Stimulated activated CD4-positive, alpha-beta T cell treated with anti-CD3 and anti-CD28 coated beads, TNF-alpha, amount 100 ng/mL, for 4 hours (primary cell): ENCODE data around the gene ADCYAP1.

ENCODE experiments used
- DNase-seq, 3 experiments: peaks; one replicate each; pipeline ENCODE4 v3.0.0-alpha.2; 2020; ENCODE audit warnings: low read depth in 3 of 3

The ADCYAP1 gene

DNA sequence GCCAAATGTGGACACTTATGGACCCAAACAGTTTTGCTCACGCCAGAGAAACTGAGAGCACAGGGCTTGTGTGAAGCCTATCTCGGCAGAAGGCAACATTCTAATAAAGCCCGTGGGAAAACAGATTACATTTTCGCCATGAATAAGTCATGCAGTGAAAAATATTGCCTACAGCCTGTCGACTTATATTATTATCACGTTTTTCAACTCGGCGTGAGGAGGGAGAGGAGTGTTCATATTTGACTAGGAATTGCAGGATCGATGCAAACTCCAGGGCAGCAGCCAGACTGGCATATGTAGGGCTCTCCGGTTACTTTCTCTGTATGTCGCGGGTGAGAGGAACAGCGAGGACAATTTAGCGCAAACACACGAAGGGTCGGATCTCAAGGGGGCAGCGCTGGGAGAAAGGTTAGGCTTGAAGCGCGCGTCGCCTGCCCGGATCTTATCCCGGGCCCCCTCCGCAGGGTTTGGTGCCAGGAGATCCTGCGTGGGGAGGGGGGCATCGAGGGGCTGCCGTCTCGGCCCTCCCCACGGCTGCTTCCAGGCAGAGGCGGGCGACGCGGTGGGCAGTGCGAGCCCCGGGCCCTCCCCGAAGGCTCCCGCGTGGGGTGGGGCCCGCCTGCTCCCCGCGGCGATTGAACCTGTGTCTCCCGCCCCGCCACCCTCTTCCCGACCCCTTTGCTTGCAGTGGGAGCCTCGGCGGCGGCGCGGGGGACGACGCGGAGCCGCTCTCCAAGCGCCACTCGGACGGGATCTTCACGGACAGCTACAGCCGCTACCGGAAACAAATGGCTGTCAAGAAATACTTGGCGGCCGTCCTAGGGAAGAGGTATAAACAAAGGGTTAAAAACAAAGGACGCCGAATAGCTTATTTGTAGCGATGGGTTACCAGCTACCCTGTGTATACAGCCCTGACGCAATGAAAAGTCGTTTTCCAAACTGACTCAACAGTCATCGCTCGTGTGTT, 4.4 kb downstream of the ADCYAP1 start:
- no peak for DNase-seq

DNA sequence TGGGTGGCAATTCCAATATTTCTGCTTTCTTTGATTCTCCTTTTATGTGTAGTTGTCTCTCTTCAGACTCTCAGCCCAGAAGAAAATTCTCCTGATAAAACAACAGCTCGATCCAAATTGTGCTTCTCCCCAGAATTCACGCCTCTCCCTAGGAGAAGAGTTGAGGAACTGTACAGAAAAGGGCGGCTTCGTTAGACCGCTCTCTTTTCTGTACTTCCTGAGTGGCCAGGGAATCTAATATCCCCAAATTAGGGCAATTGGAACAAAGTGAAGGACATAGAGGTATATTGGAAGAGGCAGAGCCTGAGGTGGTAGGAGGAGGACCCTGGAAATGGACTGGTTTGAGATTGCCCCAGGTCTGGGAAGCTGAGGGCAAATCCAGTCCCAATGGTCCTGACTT, 5.6 kb downstream of the ADCYAP1 start:
- no peak for DNase-seq

DNA sequence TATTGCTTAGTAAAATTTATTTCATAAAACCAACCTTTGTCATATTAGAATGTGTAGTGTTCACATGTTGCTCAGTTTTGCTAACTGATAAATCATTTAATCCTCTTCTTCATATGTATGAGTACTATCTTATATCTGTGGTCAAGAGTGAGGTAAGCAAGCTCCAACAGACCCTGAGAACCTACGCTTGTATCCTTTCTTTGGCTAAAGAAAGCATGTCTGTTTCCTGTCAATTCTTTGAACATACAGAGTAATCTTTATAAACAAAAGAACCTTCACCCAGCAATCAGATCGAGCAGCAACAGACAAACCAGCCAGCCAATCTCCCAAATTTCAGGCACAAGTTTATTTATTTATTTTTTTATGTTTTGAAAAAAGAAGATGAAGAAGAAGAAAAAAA, 6.4 kb downstream of the ADCYAP1 start:
- DNase-seq, result no peak

DNA sequence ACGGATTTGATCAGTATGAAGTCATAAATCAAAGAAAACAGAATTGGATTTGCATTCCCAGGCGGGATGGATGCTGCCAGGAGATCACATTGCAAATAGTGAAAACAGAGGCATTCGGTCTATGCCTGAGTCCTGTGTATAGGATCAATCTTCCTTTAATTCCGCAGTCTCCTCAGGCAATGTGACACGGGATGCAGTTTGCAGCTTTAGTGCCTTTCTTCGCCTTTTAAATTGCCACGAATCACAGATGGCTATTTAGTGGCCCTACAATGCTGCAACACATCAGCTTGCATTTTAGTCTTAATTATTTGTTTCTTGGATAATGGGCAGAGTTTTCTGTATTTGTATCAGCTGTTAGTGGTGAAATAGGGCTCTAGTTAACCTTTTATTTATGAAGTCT, 6.8 kb downstream of the ADCYAP1 start:
- DNase-seq, result no peak

DNA sequence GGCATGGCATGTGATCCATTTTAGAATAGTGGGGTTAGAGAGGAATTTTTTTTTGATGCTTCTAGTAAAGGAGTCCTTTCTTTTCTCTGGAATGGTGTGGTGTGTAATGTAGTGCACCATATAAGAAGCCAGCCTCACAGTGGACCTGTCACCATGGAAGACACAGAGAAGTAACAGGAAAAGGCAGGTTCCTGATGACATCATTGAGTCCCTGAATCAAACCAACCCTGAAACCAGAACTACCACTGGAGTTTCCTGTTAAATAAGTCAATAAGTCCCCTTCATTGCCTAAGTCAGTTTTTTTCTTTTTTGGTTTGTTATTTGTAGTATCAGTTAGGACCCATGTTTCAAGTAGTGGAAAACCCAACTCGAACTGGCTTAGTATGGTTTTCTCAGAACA, 11.9 kb downstream of the ADCYAP1 start:
- no peak for DNase-seq

DNA sequence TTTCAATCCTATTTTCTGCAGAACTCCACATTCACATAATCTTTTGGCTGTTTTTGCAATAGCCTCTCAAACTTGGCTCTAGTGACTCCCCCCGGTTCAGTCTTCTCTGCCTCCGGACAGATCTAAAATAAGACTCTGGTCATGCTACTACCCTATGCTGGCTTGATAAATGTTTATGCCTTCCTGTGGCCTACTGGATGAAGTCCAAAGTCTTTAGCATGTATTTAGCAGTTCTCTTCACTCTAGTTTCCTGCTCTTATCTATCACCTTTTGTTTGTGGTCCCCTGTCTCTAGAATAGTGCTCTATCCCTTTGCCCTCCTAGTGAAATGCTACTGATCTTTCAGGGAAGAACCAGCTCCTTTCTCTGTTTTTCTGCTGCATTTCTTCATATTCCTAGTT, 14.4 kb downstream of the ADCYAP1 start:
- DNase-seq, result no peak

DNA sequence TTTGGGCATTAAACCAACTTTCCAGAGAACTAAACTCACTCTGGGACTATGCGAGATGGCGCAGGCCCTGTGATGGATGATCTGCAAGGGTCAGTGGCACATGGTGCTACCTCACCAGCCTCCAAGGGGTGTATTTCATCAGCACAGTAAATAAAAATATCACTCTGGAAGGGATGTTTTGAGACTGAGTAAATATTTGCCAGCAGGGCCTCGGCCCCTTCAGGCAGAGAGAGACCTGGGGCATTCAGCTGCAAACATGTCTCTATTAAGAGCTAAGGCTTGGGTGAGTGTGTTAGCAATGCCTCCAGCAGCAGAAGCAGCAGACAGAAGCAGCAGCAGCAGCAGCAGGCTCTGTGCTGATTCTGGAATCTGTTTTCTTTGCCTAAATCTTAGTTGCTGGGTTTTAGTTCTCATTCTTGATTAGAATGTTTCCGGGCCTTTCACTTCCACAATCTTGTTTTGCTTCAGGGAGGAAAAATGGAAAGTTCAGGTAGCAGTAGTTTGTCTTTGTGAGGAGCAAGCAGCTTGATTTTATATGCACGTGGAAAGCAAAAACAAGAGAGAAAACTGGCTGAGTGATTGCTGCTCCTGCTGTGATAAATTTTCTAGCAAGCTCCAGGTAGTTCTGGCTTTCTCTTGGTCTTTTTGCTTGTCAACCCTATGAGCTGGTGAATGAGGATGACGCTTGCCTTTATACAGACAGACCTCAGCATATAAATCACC, 18.6 kb downstream of the ADCYAP1 start:
- DNase-seq, result no peak

DNA sequence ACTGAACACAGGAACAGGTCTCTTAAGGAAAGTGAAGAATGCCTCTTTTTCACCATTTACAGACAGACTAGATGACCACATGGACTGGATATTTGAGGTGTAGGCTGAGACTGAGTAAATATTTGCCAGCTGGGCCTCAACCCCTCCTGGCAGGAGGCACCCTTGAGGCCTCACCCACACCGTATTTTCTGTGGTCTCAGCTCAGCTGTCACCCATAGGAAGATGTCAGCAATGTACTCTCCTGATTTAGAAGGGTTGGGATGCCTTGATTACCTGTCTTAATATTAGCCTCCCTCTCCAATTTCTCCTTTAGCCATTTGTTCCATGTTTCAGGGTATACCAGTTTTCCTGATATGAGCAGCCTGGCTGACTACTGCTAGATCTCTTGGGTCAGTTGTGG, 20.3 kb downstream of the ADCYAP1 start:
- DNase-seq, result no peak

DNA sequence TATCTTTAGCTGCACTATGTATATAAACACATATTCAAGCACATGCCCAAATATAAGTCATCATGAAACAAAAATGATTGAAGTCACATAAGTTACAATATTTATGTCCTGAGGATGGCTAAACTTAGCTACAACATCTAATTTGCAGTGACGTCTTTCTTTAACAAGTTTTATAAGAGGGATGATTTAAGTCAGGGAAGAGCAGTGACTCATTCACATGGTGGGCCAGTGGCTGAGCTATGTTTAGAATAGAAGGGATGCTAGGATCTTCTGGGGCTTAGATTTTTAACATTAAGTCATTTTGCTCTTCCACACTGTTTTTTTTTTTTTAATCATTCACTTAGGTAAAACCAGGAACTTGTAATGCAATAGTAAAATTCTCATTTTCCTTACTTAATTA, 22.3 kb downstream of the ADCYAP1 start:
- DNase-seq, result no peak

DNA sequence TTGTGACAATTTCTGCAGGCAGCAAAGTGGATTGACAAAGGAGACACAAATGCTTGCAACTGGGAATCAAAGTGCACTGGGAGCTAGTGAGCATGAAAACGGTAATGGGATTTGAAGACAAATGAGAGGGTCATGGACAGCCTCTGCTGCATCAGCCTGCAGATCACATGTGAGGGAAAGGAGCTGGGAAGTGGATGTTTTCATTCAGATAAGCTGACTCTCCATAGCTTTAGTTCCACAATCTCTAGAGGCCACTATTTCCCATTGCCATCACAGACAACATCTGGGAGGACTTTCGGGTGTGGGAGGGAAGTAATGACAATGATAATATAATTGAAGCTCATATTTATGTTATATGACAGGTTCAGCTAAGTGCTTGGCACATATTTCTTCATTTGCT, 28.4 kb downstream of the ADCYAP1 start:
- no peak for DNase-seq

DNA sequence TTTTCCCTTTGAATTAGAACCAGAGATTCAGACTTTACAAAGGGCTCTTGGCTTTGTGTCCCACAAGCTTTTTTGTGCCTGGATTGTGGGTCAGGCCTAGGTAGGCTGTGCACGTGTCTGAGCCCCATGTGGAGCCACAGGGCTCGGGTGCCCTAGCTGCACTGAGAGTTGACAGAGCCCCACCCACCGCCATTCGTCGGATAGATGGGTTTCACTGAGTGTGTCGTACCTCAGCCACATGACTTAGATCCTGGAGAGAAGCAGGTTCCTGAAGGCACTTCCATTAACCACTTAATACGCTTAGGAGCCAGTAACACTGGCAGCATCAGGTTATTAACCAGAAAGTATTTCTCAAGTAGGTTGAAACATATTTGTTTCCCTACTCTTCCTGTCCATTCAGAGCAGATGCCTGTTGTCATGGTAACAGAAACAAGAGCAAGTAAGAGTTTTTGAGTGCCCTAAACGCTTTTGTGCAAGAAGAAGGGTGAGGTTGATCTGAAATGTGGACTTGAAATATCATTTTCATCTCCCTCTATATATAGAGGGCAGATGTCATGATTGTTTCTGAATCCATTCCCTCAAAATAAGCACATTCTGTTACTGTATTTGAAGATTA, 30.0 kb downstream of the ADCYAP1 start:
- no peak for DNase-seq

DNA sequence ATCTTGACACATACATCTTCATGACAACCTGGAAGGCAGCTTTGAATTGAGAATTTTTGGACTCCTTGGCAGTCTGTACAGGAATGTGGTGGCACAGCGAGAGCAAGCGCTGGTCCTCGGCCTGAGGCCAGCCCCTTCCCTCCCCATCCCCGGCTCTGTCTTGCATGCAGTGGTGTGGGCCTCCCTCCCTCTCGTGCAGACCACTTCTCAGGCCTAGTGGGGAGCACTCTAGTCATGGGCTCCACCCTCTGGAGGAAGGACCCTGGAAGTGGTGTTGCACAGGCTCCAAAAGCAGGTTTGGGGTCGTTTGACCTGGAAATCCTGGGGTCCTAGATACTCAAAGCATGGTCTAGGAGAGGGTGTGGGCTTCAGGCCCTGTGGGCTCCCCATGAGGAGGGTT, 32.3 kb downstream of the ADCYAP1 start:
- no peak for DNase-seq

DNA sequence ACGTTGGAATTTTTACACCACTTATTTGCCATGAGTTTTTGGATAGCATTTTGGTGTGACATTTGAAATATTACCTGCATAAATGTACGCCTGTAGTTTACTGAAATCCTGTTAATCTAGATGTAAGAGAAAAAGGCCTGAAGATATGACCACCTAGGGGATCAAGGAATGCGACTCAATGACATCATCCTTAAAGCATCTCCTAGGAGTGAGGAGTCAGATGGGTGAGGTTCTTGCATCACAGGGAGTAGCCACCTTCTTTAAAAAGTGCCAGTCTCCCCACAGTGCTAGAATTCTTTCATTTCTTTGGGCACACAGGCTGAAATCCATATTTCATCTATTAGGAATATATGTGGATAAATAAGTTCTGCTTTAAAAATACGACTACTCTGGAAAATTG, 34.5 kb downstream of the ADCYAP1 start:
- DNase-seq, result no peak

DNA sequence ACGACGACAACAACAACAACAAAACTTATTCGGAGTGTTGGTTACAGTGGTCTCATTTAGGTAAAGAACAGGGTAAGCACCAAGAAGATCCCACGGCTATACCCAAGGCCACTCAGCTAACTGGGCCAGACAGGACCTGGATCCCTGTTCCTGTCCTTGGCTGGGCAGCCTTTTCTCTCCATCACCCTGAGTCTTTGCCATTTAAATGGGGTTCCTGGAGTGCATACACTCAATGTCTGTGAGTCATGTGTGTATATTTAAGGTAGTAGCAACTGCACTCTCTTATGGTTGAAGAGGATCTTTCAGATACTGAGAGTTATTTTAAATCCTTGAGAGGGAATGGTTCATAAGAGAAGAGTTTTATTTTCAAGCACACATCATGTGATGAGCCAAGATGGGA, 35.3 kb downstream of the ADCYAP1 start:
- DNase-seq, result no peak

DNA sequence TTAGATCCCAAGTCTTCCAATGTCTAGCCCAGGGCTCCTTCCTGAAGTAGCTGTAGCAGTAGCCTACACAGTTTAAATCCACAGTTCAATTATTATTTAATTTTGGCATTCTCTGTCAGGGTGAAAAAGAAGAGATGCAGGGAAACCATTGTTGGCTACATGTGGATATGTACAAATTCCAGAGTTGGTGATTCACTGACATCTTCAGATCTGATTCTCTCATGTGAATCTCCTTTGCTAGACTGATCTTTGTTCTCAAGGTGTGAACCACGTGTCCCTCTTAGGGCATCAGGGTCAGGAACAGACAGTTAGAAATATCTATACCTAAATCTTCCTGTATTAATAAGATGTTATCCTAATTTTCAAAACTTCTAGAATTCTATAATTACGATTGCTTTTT, 36.7 kb downstream of the ADCYAP1 start:
- DNase-seq, result no peak

DNA sequence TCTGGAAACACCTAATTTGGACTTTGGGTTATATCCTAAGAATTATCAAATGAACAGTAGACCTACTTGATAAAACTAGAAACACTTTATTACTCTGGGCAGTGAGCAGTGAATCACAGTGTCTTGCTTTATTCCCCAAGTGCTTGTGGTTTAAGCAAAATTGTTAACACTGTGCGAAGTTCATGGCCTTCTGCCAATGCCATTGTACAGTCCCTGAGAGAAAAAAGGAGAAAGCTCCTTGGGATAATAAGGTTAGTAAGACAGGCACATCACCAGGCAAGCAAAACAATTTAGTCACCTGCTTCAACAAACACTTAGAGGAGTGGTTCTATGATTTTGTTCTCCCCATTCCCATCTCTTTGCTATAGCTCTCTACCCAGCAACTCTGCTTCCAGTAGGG, 39.8 kb downstream of the ADCYAP1 start:
- no peak for DNase-seq

DNA sequence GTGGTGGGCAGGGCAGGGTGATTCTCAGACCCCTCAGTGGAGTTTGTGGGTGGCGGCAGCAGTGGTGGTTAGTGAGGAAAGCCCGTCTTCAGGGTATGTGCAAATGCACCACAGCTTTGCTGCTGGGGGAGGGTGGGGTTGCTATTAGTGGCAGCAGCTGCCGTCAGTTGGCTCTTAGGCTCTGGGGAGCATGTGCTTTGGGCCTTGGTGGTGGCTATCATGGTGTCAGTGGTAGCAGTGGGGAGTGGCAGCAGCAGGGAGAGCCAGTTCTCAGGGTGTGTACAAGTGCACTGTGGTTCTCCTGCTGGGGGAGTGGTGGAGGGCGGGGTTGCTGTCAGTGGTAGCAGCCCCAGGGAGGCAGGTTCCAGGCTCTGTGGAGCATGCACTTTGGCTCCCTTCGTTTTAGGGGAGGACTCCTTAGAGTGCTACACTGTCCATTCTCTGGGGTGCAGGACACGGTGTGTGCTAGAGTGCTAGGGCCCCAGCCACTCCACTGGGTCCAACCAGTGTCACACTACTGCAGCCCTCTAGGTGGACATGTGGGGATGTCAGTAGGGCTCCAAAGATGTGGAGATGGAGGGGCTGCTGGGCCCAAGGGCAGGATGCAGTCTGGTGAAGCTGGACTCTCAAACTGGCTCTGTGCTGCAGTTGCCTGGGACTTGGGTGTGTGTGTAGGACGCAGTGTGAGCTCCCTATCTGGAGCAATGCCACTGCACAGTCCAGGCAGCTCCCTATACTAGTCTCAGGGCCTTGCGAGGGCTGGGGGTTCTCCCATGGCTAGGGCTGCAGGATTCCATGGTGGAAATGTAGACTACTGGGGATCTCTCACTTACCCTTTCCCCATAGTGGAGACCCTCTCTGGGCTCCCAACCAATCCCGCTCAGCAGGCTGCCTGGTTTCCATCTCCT, 45.3 kb downstream of the ADCYAP1 start:
- no peak for DNase-seq

DNA sequence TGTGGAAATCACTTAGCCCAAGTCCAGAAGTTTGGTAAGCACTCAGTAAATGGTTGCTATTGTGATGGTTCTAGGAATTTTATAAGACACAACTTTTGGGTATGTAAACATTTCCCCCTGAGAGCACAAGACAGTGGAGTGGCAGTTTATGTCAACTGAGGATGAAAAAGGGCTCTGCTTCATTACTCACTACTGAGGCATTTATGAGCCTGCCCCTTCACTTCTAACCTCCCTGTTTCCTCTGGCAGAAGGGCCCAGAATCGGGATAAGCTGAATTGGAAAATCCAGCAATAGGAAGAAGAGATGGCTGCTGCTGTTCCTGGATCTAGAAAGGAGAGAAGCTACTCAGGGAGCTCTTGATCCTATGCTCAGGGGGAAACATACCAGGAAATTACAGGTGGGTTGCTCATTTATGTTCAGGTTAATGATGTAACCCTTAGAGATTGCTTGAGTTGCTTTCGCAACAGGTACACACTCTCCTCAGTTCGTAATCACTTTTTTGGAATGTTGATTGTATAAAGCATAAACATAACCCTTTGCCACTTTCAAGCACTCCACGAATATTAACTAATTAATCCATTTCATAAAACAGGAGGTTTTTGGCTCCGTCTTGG, 46.3 kb downstream of the ADCYAP1 start:
- DNase-seq, result no peak

DNA sequence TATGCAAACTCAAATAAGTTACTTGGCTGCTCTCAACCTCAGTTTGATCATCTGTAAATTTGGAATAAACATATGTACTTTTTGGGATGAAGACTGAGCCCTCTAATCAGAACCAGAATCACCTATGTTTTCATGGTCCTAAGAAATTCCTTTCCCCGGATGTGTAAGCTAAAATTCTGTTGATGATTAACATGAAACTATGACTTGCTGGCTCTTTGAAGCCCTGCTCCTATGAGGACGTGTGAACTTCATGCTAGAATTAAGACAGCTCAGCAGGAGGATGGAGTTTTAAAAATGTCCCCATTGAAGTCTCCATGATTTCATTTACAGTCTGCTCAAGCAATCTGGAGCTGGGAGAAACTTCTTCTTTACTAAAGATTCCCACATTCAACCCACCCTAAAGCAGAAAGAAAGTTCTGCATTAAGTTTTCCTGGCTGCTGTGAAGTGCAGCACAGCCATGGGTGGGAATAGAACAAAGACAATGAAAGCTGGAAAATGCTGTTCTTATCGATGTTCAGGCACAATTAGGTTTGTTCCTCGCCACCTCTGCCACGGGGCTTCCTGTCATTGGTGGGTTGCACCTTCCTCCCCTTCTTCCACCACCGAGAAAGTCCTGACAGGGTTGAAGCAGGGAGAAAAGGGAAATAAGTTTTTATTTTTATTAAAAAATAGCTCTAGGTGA, 50.9 kb downstream of the ADCYAP1 start:
- no peak for DNase-seq

DNA sequence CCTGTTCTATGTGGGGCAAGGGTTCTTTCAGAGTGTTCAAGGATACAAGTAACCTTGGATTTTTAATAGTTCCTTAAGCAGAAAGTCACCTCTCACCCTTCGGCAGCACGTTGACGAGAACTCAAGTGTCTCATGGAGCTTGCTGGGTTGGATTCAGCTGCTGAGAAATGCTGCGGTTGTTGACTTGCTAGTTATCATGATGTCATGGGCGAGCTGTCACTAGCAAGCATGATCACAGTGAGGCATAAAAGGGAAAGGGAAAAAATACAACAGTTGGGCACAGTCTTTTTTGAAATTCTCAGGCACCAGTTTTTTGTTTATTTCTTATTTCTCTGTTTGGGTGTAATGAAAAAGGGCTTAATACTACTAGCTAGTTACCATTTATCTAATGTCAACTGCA, 53.2 kb downstream of the ADCYAP1 start:
- DNase-seq, result no peak

DNA sequence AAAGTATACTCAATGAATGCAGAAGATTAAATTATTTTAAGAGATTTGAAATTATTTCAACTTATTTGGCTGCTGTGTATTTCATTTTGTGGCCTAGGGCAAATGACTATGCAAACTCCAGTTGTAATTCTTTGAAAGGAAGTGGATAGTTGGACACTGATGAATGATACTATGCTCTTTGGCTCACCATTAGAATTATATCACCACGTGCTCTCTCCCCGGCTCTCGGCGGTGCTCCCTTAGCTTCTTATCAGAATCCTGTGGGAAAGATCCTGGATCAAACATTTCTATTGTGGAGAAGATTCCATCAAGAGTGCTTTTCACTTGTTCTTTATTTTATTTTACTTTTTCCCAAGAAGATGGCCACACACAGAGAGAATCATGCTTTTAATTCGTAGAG, 55.2 kb downstream of the ADCYAP1 start:
- DNase-seq, result no peak
